ENCODE data around the gene PPARGC1A.

Gene PPARGC1A

DNA sequence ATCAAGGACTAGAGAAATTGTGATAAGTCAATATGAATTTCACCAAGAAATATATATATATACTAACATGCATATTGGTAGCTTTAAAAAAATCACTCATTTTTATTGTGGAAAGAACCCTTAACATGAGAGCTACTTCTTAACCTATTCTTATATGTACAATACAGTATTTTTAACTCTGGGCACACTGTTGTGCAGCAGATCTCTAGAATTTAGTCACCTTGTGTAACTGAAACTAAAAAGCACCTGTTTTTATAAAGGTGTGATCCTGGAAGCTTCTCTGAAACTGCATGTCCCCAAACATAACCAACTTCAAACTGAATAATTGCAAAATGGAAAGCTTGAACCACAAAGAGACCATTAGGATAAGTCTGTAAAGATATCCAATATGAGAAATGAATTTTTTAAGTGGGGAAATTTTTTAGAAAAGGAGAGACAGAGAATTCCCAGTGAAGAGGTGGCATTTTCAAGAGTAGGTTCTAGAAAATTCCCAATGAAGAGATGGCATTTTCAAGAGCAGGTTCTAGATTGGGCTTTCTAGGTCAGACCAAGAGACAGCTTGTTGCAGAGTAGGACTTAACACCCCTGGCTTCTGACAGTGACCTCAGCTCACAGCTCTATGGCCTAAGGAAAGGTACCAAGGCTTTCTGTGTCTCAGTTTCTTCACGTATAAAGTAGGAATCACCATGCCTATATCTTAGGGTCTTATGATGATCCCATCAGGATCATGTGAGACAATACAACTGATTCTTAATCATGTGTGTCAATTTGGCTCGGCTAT, 22.0 kb upstream of the PPARGC1A start:
- DNase-seq (ENCODE audit: low read depth) = no peak

DNA sequence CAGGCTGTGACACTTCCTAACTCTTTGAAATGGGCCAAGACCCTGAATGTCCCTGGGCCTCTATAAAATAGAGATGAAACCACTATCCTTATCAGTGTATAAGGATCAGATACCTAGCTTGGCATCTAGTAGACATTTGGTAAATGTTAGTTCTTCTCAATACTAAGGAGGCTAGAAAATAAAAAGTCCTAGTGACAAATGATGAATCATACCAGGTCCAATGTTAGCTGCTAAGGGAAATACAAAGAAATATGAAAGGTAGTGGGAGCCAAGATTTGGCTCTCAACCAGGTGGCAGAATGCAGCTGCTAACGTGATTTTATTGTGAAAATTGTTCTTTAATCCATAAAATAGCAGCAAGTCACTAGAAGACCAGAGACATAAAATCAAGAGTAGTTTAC, 19.8 kb upstream of the PPARGC1A start:
- DNase-seq (ENCODE audit: low read depth) = no peak

DNA sequence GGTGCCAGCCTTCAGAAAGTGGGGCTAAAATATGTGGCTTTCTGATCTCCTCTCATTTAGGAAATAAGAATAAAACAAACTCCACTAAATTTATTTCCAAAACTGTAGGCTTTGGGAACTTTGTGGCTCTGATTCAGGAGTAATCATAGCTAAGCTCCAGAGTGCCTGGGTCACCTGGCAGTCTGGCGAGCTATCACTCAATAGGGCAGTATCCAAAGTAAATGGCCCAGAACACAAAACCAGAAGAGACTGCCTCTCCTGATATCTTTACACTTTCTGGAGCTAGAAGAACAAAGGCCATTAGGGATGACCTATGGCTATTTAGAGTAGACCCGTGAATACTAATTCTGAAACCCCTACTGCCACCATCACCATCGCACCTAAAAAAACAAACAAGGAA, 17.0 kb upstream of the PPARGC1A start:
- DNase-seq (ENCODE audit: low read depth) = no peak

GRCh38 chr4:23904639-23905071, 14.8 kb upstream of the PPARGC1A start:
- DNase-seq (ENCODE audit: low read depth) = no peak

- DNase-seq (ENCODE audit: low read depth) = no peak
Observed at GRCh38 chr4:23903859-23904438, 14.1 kb upstream of the PPARGC1A start.

DNA sequence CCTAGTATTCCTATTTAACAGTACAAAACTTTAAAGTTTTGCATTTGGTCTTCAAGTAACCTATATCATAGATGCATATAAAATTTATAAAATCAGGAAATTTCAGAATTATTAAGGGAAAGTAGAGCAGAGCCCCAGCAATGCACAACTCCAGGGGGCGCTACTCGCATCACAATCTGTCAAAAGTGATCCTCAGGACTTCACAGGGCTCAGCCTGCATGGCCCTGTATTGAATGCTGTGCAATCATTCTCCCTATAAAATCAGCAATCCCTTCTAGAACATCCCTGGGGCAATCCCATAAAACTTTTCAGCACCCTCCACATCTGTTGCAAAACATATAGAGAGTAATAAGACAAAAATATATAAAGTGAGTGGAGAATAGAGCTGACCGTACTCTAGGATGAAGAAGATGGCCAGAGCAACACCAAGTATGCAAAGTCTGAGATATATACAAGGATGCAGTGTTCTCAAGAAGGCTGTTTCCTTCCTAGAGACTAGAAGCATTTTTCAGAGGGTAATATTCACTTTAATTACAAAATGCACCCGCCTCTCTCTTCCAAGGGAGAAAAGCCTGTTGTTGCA, 12.5 kb upstream of the PPARGC1A start:
- DNase-seq (ENCODE audit: low read depth) = no peak

- no peak for DNase-seq (ENCODE audit: low read depth)
Observed at GRCh38 chr4:23900636-23901035, 10.8 kb upstream of the PPARGC1A start.

DNA sequence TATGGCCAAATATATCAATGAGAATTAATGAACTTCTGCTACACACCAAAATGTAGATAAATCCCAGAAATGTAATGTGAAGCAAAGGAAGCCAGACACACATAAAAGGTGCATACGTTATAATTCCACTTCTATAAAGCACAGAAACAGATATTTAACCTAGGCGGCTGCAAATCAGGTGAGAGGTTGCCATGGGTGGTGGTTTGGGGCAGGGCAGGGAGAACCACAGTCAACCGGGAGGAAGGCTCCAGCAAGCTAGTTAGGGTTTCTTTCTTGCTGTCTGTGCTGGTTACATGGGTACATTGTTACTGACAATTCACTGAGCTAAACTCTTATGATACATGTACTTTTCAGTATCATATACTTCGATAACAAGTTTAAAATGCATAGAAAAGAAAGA, 9.7 kb upstream of the PPARGC1A start:
- DNase-seq (ENCODE audit: low read depth) = no peak

GRCh38 chr4:23897564-23898109, 7.8 kb upstream of the PPARGC1A start:
- no peak for DNase-seq (ENCODE audit: low read depth)

GRCh38 chr4:23894021-23894420, 4.2 kb upstream of the PPARGC1A start:
- DNase-seq (ENCODE audit: low read depth) = no peak

DNA sequence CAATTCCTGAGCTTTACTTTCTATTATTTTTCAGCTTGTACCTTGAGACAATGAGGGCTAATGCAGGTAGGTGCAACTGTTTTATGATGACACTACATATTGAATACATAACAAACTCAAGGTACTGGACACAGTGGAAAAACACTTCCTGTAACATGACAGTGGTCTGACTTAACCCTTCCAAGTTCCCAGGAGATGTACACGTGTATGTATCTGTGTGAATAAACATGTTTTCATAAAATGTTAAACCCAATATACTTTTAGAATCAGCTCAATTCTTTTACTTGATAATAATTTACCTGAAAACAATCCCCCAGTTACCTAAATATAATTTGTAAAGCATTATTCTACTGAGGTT, 1.2 kb upstream of the PPARGC1A start:
- no peak for DNase-seq (ENCODE audit: low read depth)

GRCh38 chr4:23890369-23891063, 669 bp upstream of the PPARGC1A start:
- DNase-seq (ENCODE audit: low read depth) = no peak

- no peak for DNase-seq (ENCODE audit: low read depth)
Observed at GRCh38 chr4:23889391-23889790, 456 bp downstream of the PPARGC1A start.

DNA sequence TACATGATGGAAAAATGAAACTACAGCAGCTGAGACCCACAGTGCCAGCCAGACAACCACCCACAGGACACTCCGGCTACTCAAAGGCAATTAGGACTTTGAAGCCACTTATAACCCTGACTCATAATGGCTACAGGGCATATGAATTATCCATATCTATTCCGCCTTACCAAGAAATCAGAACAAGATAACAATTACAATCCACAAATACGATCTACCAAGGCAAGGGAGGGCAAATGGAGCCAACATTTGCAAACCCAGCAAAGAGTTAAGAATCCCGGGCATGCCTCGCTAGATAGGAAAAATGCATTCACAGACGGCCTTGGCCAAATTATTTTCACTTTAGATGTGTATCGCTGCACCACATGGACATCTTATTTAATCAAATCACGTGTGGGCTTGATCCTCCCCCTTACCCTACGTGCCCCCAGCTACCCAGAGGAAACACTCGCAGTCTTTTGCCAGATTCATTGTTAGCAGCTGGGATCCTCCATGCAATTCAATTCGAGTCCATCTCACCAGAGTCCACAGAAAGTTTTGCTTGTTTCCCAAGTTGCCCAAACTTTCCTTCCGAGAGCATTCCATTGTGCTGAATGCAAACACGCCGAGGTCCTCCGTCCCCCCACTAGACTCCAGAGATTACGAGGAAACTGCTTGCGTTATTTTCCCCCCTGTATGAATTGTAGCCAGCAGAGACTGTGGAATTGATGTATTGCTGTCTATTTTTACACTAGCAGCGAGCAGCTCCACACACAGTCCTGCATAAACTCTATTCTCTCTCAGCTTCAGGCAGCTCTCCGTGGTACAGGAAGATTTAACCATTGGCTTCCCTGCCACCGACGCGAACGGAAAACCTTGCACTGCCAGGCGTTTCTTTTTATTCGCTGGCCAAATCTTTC, 1.2 kb downstream of the PPARGC1A start:
- no peak for DNase-seq (ENCODE audit: low read depth)

DNA sequence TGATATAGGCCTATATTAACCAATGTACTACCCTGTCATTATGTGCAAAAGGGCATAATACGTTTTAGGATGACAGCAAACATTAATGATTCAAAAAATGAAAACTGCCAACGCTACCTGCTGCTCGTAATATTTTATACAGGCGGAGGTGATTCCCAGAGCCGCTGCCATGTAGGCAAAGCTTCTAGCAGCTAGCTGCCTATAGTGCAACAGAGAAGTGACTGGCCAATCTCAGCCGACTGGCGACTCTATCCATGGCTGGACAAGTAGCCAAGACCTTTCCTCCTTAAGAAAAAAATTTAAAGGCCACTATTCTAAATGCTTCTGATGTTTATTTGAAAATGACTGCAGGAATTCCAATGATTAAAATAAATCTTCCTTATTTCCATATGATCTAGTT, 1.9 kb downstream of the PPARGC1A start:
- DNase-seq (ENCODE audit: low read depth) = no peak

GRCh38 chr4:23887173-23887572, 2.7 kb downstream of the PPARGC1A start:
- no peak for DNase-seq (ENCODE audit: low read depth)

- DNase-seq (ENCODE audit: low read depth) = no peak
Observed at GRCh38 chr4:23885943-23886590, 3.8 kb downstream of the PPARGC1A start.

GRCh38 chr4:23884741-23885140, 5.1 kb downstream of the PPARGC1A start:
- no peak for DNase-seq (ENCODE audit: low read depth)

GRCh38 chr4:23884261-23884660, 5.6 kb downstream of the PPARGC1A start:
- no peak for DNase-seq (ENCODE audit: low read depth)

DNA sequence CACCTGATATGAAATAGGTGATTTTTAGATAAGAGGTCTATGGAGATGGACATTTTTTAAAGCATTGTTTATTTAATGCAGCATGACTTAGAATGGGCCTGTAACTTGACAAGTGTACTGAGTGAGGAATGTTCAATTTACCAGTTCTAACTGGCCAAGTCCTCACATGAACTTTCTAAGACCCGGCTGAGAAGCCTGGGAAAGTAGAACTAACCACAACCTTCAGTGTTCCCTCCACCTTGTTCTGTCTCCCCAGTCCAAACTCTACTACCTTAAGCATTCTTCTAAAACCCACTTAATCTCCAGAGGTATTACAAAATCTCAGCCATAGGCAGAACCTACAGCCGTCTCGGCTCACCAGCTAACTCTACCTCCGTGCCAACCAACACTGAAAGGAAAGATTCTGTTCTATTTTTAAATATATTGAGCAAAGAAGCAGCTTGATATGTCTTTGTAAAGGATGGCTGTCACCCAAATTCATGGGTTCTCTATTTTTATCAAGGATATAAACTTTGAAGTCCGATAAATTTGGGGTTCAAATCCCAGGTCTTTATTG, 6.8 kb downstream of the PPARGC1A start:
- DNase-seq (ENCODE audit: low read depth) = no peak
